ENCODE data around the gene SIPA1L3. TPM values are rescaled to one million over a fixed set of nuclear protein-coding genes. Genes with fewer than 3 reads are reported as not detected.

Gene SIPA1L3
- total and polyA plus RNA-seq, 8 donors, result 2.9 to 211 (median 24.3) TPM

- H3K9me3 ChIP-seq, result no peaks in the 10 kb centered on the region
- peaks cover 0 to 6% (median 2%) of the 10 kb centered on the region in 4 donors for H3K4me1 ChIP-seq
- no peak overlapping the region for H3K27ac ChIP-seq
- H3K27me3 ChIP-seq, result no peaks in the 10 kb centered on the region
- no peak for DNase-seq
- WGBS, 5 donors, result 89 to 92% (median 91%) methylated on average over 23 of the region's 23 CpGs
- no peak overlapping the region for H3K4me3 ChIP-seq
- H3K36me3 ChIP-seq, result peaks cover 4 to 97% (median 92%) of the 10 kb centered on the region in 4 donors
- intact Hi-C loops (cut with DNase I; ENCODE audit: low total_unique reads), result no loop called here
- TF ChIP-seq, protein P1, sequence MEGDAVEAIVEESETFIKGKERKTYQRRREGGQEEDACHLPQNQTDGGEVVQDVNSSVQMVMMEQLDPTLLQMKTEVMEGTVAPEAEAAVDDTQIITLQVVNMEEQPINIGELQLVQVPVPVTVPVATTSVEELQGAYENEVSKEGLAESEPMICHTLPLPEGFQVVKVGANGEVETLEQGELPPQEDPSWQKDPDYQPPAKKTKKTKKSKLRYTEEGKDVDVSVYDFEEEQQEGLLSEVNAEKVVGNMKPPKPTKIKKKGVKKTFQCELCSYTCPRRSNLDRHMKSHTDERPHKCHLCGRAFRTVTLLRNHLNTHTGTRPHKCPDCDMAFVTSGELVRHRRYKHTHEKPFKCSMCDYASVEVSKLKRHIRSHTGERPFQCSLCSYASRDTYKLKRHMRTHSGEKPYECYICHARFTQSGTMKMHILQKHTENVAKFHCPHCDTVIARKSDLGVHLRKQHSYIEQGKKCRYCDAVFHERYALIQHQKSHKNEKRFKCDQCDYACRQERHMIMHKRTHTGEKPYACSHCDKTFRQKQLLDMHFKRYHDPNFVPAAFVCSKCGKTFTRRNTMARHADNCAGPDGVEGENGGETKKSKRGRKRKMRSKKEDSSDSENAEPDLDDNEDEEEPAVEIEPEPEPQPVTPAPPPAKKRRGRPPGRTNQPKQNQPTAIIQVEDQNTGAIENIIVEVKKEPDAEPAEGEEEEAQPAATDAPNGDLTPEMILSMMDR (IDR thresholded peaks at IDR 0.05), result no peak
- no peak for TF ChIP-seq EP300 (IDR thresholded peaks at IDR 0.05)
- TF ChIP-seq POLR2AphosphoS5 (IDR thresholded peaks at IDR 0.05), result no peak
- no peak for TF ChIP-seq POLR2A (IDR thresholded peaks at IDR 0.05)
These were observed 290.1 kb downstream of the SIPA1L3 start for GRCh38 chr19:38196948-38197656.

GRCh38 chr19:38197937-38198704 is 291.1 kb downstream of the SIPA1L3 start:
- H3K27ac ChIP-seq, result no peak overlapping the region
- H3K4me3 ChIP-seq, result no peak overlapping the region
- intact Hi-C loops (cut with DNase I; ENCODE audit: low total_unique reads), result no loop called here
- no peaks in the 10 kb centered on the region for H3K27me3 ChIP-seq
- peaks cover 13 to 98% (median 93%) of the 10 kb centered on the region in 4 donors for H3K36me3 ChIP-seq
- DNase-seq, result no peak
- no peak for TF ChIP-seq POLR2AphosphoS5 (IDR thresholded peaks at IDR 0.05)
- no peak for TF ChIP-seq EP300 (IDR thresholded peaks at IDR 0.05)
- TF ChIP-seq, protein P1 (IDR thresholded peaks at IDR 0.05), result no peak
- TF ChIP-seq POLR2A (IDR thresholded peaks at IDR 0.05), result no peak
- 91 to 93% (median 92%) methylated on average over 25 of the region's 25 CpGs for WGBS, 5 donors
- H3K4me1 ChIP-seq, result peaks cover 0 to 6% (median 2%) of the 10 kb centered on the region in 4 donors
- H3K9me3 ChIP-seq, result no peaks in the 10 kb centered on the region

GRCh38 chr19:38199340-38199739 is 292.3 kb downstream of the SIPA1L3 start:
- WGBS, 5 donors, result 90 to 96% (median 94%) methylated on average over 11 of the region's 11 CpGs
- no peak for DNase-seq
- H3K4me1 ChIP-seq, result no peaks in the 10 kb centered on the region
- intact Hi-C loops (cut with DNase I; ENCODE audit: low total_unique reads), result no loop called here
- no peak overlapping the region for H3K27ac ChIP-seq
- H3K9me3 ChIP-seq, result no peaks in the 10 kb centered on the region
- H3K36me3 ChIP-seq, result peaks cover 18 to 98% (median 94%) of the 10 kb centered on the region in 4 donors
- TF ChIP-seq EP300 (IDR thresholded peaks at IDR 0.05) (no peak), POLR2A (IDR thresholded peaks at IDR 0.05) (no peak), POLR2AphosphoS5 (IDR thresholded peaks at IDR 0.05) (no peak)
- TF ChIP-seq, protein P1 (IDR thresholded peaks at IDR 0.05), result no peak
- no peak overlapping the region for H3K4me3 ChIP-seq
- no peaks in the 10 kb centered on the region for H3K27me3 ChIP-seq

DNA sequence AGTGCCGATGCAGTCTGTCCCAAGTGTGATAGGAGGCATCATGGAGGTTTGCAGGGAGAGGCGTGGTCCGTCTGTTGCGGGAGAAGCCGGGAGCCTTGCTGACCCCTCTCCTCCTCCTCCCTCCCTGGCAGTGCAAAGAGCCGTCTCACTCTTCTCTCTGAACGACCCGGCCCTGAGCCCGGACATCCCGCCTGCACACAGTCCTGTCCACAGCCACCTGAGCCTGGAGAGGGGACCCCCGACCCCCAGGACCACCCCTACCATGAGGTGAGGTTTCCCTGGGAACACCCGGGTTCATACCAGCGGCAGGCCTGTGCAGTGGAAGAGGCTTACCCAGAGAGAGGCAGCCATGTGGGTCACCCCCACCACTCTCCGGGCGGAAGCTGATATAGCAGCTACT is 294.7 kb downstream of the SIPA1L3 start:
- WGBS, 5 donors, result 89 to 93% (median 90%) methylated on average over 13 to 15 of the region's 15 CpGs
- Histone ChIP-seq H3K9me3 (no peaks in the 10 kb centered on the region), H3K4me1 (no peaks in the 10 kb centered on the region), H3K4me3 (no peak overlapping the region), H3K36me3 (peaks cover 20 to 100% (median 98%) of the 10 kb centered on the region in 4 donors), H3K27ac (no peak overlapping the region), H3K27me3 (peaks cover 0 to 4% (median 0%) of the 10 kb centered on the region in 3 donors)
- TF ChIP-seq EP300 (IDR thresholded peaks at IDR 0.05) (no peak), POLR2AphosphoS5 (IDR thresholded peaks at IDR 0.05) (no peak), POLR2A (IDR thresholded peaks at IDR 0.05) (no peak)
- TF ChIP-seq, protein P1 (IDR thresholded peaks at IDR 0.05), result no peak
- DNase-seq, result no peak
- intact Hi-C loops (cut with DNase I; ENCODE audit: low total_unique reads), result no loop called here
